ENCODE measurements around the gene PLA2G15. TPM values are rescaled to one million over a fixed set of nuclear protein-coding genes. Genes with fewer than 3 reads are reported as not detected.

PLA2G15 gene
- total RNA-seq, 4 donors from 2014 or later = 16.4 to 28.6 (median 22.3) TPM

DNA sequence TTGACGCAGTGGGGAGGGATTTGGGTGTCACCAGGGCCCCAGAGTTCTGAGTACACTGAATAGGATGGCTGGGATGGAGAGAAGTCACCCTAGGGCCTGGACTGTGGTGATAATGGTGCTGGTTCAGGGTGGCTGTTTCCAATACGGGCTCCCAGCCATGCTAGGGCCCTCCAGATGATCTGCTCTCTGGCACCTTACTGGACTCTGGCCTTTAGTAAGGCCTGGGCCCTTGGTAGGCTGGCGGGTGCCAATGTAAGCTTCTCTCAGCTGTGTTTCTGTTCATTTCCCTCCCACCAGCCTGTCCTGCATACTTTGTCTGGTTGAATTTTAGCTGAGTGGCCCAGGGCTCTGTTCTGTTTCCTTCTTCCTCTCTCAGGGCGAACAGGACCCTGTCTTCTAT is 2.8 kb downstream of the PLA2G15 start:
- intact Hi-C loops (cut with DNase I; ENCODE audit: low total_unique reads) = loop anchor here (5.0 kb wide), 1 partner anchor 79 kb away; no protein-coding TSS in a partner anchor
- DNase-seq (ENCODE audit: low spot score in 2 of 2) = no peak
- WGBS, 2 donors = 86 to 91% methylated on average over 4 of the region's 4 CpGs
- no peak overlapping the region for H3K4me3 ChIP-seq (ENCODE audit: low read depth, poor library complexity, severe bottlenecking)
- no peak for TF ChIP-seq POLR2A (IDR thresholded peaks at IDR 0.05)
- TF ChIP-seq, protein P1, sequence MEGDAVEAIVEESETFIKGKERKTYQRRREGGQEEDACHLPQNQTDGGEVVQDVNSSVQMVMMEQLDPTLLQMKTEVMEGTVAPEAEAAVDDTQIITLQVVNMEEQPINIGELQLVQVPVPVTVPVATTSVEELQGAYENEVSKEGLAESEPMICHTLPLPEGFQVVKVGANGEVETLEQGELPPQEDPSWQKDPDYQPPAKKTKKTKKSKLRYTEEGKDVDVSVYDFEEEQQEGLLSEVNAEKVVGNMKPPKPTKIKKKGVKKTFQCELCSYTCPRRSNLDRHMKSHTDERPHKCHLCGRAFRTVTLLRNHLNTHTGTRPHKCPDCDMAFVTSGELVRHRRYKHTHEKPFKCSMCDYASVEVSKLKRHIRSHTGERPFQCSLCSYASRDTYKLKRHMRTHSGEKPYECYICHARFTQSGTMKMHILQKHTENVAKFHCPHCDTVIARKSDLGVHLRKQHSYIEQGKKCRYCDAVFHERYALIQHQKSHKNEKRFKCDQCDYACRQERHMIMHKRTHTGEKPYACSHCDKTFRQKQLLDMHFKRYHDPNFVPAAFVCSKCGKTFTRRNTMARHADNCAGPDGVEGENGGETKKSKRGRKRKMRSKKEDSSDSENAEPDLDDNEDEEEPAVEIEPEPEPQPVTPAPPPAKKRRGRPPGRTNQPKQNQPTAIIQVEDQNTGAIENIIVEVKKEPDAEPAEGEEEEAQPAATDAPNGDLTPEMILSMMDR (IDR thresholded peaks at IDR 0.05) = no peak

DNA sequence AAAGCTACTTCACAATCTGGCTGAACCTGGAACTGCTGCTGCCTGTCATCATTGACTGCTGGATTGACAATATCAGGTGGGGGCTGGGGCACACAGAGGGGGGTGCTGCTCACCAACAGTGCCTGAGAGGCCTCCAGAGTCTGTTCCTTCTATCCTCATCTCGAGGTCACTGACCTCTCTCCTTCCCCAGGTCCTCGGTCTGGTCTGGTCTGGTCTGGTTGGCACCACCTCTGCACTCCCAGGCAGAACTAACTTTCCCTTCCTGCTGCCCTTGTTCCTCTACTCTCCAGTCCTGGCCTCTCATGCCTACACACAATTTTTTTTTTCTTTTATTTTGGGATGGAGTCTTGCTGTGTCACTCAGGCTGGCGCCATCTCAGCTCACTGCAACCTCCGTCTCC is 4.2 kb downstream of the PLA2G15 start:
- no peak for TF ChIP-seq POLR2A (IDR thresholded peaks at IDR 0.05)
- TF ChIP-seq, protein P1 (IDR thresholded peaks at IDR 0.05) = no peak
- 92 to 96% methylated on average over 4 of the region's 4 CpGs for WGBS, 2 donors
- DNase-seq (ENCODE audit: low spot score in 2 of 2) = no peak
- intact Hi-C loops (cut with DNase I; ENCODE audit: low total_unique reads) = loop anchor here (5.0 kb wide), 1 partner anchor 78 kb away; no protein-coding TSS in a partner anchor
- no peak overlapping the region for H3K4me3 ChIP-seq (ENCODE audit: low read depth, poor library complexity, severe bottlenecking)

DNA sequence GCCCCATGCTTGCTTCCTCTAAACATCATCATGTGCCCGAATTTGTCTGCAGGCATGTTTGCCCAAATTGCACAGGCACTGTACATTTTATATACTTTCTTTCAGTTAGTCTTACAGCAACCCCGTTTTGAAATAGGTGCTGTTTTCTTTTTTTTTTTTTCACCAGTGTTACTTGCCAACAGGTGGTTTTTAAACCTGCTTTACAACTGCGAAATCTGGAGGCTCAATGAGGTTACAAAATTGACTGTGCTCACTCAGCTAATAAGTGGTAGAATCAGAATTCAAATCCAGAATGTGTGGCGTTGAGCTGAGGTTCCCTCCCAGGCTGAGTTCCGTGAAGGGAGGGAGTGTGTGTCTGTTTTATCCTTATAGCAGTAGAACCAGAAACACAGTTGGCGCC is 5.8 kb downstream of the PLA2G15 start:
- no peak overlapping the region for H3K4me3 ChIP-seq (ENCODE audit: low read depth, poor library complexity, severe bottlenecking)
- TF ChIP-seq, protein P1 (IDR thresholded peaks at IDR 0.05) = no peak
- no peak for TF ChIP-seq POLR2A (IDR thresholded peaks at IDR 0.05)
- intact Hi-C loops (cut with DNase I; ENCODE audit: low total_unique reads) = no loop called here
- WGBS, 2 donors = 49 to 55% methylated on average over 6 of the region's 6 CpGs
- no peak for DNase-seq (ENCODE audit: low spot score in 2 of 2)

DNA sequence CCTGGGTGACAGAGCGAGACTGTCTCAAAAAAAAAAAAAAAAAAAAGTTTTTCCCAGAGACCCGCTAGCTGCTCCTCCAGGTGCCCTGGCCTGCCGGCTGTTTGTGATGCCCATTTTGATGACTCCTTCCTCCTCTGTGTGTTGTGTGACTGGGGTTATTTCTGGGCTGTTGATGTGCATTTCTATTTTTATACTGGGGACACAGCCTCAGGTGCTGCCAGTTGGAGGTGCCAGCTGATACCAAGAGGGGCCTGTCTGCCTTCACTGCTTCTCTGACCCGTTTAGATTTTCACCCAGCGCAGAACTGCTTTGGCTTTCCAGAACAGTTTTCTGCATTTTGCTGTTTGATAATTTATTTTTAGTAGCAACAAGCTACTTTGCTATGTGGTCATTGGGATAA is 6.7 kb downstream of the PLA2G15 start:
- intact Hi-C loops (cut with DNase I; ENCODE audit: low total_unique reads) = no loop called here
- H3K4me3 ChIP-seq (ENCODE audit: low read depth, poor library complexity, severe bottlenecking) = no peak overlapping the region
- 61 to 71% methylated on average over 5 of the region's 5 CpGs for WGBS, 2 donors
- no peak for DNase-seq (ENCODE audit: low spot score in 2 of 2)
- TF ChIP-seq, protein P1 (IDR thresholded peaks at IDR 0.05) = no peak
- no peak for TF ChIP-seq POLR2A (IDR thresholded peaks at IDR 0.05)

DNA sequence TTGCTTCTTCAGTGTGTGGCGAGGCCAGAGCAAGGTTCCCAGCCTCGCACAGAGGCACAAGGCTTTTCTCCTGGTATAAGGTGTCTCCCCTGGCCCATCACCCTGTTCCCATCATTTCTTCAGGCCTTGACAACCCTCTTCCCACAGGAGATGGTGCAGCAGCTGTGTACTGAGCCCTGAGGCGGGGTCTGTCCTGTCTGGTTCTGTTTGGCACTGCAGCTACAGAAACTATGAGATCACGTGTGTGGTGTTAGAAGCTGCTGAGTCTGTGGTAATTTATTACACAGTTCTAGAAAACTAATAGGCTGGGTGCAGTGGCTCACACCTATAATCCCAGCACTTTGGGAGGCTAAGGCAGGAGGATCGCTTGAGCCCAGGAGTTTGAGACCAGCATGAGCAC is 7.2 kb downstream of the PLA2G15 start:
- intact Hi-C loops (cut with DNase I; ENCODE audit: low total_unique reads) = no loop called here
- TF ChIP-seq, protein P1 (IDR thresholded peaks at IDR 0.05) = no peak
- no peak for TF ChIP-seq POLR2A (IDR thresholded peaks at IDR 0.05)
- DNase-seq (ENCODE audit: low spot score in 2 of 2) = no peak
- 55 to 74% methylated on average over 5 of the region's 5 CpGs for WGBS, 2 donors
- no peak overlapping the region for H3K4me3 ChIP-seq (ENCODE audit: low read depth, poor library complexity, severe bottlenecking)

DNA sequence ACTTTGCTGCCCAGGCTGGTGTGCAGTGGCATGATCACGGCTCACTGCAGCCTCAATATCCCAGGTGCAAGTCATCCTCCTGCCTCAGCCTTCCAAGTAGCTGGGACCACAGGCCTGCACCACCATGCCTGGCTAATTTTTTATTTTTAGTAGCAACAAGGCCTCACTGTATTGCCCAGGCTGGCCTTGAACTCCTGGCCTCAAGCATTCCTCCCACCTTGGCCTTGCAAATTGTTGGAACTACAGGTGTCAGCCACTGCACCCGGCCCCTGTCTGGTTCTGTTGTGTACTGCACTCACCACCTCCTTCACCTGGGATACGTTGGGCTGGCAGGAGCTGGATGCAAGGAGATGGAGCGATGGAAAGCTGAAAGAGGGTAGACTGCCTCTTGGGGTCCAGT is 8.5 kb downstream of the PLA2G15 start:
- no peak overlapping the region for H3K4me3 ChIP-seq (ENCODE audit: low read depth, poor library complexity, severe bottlenecking)
- intact Hi-C loops (cut with DNase I; ENCODE audit: low total_unique reads) = no loop called here
- 94% methylated on average over 4 of the region's 4 CpGs for WGBS, 2 donors
- no peak for DNase-seq (ENCODE audit: low spot score in 2 of 2)
- TF ChIP-seq POLR2A (IDR thresholded peaks at IDR 0.05) = no peak
- TF ChIP-seq, protein P1 (IDR thresholded peaks at IDR 0.05) = no peak
